ENCODE data around the gene MFSD11.
"Not testable (repeated sequence)": the region's sequence is repeated elsewhere in the genome, so short reads cannot be mapped to it uniquely, and the experiment has no call there.

Gene MFSD11

DNA sequence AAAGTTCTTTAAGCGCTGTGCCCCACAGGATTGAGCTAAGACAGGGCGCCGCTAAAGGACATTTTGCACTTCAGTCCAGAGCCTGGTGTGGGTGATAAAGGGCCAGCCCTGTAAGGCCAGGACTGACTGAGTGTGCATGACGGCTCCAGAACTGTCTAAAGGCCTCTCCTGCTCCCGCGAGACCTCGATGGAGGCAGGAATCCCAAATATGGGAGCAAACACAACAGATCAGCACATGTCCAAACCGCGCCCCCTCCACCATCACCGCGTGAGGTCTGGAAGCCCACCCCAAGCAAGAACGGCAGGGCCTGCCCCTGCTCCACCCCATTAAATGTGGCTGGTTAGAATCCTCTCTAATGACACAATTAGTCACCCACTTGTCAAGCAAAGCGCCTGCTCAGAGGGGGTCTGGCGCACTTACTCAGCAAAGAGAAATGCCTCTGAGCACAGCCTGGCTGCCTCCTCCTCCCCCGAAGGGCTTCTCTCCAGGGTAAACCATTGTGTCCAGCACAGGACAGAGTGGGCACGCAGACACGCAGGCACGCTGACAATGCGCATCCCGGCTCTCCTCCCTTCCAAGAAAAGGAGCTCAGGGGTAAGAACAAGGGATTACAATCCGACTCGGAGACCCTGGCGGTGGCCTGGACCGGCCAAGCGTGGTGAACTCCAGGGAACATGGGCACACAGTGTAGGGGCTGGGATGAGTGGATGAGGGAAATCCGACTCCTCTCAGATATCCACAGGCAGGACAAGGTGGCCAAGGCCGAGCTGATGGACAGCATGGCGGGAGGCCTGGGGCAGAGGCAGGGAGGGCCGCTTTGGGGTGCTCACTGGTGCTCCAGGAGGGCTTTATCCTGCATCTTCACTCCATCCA is 28.6 kb upstream of the MFSD11 start:
- no peak for DNase-seq

DNA sequence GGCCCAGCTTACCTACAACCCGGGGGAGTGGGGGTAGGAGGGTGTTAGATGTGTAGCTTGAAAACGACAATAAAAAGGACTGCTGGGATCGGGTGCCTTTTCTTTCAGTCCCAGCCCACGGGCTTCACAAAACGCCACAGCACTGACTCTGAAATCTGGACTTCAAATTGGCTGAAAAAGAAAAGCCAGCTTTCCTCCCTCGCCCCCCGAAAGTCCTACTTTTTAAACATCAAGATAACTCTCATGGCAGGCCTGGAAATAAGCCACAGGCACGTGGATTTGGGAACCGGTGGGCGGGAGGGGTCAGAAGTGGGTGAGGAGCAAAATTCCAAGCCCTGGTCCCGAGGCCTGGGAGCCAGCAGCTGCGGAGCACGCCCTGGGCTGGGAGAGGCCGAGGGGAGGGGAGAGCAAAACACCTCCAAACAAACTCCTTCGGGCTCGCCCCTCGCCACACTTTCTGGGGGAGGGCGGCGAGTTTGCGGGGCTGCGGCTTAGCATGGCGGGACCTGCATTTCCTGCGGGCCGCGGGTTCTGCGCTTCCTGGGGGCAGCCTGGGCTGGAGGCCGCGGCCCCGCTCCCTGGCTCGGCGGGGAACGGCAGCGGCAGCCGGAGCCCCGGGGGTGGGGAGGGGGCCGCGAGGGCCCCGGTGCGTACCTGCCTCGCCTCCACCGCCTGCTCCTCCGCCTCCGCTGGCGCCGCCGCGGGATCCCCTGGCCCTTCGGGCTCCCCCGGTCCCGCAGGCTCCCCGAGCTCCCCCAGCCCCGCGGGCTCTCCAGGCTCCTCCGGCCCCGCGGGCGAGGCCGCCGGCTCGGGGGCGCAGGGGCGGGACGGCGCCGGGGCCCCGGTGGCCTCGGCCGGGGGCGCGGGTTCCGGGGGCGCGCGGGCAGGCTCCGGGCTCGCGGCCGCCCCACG is 27.7 kb upstream of the MFSD11 start:
- DNase-seq = not testable (repeated sequence)

DNA sequence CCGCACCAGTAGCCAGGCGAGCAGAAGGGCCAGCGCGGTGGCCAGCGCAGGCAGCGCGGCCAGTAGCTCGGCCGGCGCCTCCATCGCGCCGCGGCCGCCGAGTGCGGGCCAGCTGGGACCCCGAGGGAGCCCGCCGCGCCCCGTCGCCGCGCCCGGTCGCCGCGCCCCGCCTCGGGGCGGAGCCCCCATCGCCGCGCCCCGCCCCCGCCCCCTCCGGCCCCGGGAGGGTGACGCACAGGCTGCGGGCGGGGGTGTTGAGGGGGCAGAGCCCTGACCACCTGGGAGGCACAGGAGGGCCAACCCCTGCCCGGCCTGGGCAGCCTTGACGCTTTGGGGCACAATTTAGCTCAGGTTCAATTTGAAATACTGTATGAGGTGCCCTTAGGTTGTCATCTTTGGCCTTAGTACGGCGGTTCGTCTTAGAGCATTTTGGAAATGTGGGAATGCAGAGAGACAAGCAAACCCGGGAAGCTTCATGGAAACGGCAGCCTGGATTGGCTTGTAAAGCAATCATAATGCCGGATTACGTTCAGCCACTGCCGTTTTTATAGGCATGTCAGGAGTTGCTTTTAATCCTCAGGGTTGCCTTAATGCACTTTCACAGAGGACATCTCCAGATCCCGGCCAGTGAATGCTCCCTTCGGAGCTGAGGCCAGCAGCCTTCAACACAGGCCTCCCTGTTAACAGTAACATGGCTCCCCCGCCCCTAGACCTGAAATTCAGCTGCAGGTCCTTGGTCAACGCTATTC is 26.9 kb upstream of the MFSD11 start, which contains the start of gene MXRA7:
Gene MXRA7 (minus strand): TSS at position 103 of the 749 bp plus-strand sequence. CDS start 19 bp downstream, at position 84.
- peak; percentile 54 to 59 for DNase-seq

DNA sequence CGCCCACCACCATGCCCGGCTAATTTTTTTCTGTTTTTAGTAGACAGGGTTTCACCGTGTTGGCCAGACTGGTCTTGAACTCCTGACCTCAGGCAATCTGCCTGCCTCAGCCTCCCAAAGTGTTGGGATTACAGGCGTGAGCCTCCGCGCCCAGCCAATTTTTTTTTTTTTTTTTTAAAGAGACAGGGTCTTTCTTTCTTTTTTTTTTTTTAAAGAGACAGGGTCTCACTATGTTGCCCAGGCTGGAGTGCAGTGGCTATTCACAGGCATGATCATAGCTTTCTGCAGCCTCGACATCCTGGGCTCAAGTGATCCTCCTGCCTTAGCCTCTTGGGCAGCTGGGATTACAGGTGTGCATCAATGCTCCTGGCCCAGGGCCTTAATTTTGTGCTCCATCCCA is 25.6 kb upstream of the MFSD11 start:
- DNase-seq = not testable (repeated sequence)

DNA sequence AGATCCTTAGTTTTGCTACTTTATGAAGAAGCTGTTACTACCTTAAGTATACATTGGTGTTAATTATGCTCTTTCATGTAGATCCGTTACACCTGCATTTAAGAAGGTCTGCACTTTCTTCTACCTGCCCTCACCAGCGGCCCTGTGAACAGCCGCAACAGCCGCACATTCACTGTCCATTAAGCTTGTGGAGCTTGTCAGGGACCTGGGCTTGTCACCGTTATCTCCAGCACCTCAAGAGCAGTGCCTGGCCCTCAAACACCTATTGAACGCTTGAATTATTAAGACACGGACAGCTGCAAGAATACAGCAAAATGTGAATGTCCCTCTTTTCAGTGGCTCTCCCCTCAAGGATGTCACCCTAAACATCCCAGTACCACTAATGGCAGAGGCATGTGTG is 24.2 kb upstream of the MFSD11 start:
- no peak for DNase-seq

DNA sequence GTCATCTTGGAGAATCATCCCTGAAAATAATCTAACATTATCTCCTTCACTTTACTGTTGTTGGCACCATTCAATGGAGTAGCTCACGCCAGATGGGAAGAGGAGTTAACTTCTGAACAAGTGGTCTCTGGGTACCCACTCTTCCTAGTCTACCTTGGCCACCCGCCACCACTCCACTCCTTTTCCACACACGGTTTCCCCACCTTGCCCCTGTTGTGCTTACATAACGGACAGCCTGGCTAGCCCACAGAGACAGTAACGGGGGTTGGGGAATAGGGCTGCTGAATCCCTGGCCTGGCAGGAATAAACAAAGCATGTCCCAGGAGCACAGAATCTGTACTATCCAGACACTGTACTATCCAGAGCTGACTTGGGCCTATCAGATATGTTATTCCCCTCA is 23.6 kb upstream of the MFSD11 start:
- DNase-seq = no peak

DNA sequence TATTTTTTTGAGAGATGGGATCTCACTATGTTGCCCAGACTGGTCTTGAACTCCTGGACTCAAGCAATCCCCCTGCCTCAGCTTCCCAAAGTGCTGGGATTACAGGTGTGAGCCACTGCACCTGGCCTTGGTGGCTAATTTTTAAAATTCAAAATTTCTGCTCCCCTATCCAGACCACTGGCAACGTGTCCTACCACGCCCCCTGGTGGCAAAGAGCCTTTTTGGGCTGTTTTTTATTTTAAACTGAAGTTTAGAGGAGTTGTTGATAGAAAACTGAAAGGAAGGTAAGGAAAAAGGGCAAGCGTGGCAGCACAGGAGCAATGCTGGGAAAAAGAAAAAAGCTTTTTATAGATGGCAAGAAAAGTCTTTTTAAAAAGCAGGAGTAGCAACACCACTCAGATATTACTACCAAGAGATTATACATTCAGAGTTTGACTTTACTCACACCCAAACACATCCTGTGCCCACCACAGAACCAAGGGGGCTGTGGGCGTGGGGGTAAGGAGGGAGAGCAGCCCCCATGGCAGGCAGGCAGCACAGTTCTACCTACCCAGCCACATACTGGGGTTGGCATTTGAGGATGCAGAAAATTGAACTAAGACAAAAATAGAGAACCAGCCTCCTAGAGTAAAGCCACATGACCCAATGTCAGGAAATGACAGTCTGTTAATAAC is 23.0 kb upstream of the MFSD11 start:
- DNase-seq = peak; percentile 73 to 88

DNA sequence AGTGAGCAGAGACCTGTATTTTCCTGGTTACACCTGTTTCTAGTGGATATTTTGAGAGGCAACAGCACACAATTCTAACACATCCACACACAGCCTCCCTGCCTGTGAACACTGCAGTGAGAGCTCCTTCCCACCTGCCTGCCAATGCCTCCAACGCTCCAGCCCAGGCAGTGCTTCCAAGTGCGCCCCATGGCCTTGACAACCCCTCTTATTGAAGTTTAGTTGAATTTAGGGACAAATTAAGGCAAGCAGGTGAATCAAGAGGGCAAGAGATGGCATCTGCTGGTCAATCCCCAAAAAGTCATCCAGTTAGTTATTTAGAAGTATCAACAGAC is 22.5 kb upstream of the MFSD11 start:
- DNase-seq = no peak

DNA sequence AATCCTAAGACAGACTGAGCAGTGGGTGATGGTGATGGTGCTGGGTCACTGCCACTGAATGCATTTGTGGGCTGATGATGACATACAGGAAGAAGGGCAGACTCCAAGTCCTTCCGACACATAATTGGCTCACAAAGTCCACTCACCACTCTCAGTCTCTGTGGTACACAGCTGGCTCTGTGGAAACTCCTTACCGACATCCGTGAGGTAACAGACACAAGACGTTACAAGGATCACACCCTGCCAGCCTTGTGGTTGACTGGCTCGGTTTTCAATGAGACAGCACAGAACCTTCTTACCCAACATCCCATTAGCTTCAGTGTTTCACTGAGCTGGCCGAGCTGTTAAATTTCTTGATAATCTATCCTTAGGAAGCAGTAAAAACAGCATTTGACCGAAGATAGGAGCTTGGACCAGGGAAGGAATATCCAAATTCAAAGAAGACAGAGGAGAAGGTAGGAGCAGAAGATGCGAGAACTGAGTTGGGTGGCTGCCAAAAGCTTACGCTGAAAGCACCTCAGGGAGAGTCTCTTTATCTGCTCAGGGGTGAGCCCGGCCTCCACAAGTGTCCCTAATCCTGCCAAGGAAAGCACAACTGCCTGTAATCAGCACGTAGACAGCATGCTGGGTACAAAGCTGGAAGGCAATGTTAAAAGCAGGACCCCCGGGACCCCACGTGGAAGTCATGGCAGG is 21.6 kb upstream of the MFSD11 start:
- DNase-seq = peak in 1 of 2 donors; percentile 29

DNA sequence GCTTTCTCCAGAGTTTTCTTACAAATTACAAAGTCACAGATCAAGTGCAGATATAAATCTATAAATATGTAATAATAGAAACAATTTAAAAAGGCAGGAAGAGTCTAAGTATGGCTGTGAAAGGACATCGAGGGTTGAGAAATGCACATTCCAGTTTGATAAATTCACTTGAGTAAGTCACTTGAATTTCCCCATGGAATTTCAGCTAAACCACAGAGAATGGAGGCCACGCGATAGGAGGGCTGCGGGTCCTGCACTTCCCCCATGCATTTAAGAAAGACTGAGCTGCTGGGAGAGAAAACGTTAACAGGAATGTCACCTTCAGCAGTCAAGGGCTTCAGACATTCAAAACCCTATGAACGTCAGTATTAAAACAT is 21.1 kb upstream of the MFSD11 start:
- DNase-seq = no peak

DNA sequence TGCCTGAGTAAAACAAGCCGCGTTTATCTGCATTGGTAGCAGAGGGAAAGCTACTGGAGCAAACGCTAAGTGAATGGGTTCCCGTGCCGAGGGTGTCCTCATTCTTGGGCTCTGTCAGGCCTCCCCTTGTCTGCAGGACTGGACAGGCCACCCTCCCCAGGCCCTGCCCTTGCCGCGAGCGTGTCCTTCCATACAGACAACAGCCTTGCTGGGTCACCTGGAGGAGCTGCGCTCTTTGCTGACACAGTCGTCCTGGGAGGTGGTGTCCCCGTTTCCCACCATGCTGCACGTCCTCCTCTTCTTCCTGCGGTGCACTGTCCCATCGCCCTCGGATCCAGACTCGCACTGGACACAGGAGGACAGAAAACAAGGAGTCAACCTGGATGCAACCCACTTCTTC is 19.4 kb upstream of the MFSD11 start:
- no peak for DNase-seq

DNA sequence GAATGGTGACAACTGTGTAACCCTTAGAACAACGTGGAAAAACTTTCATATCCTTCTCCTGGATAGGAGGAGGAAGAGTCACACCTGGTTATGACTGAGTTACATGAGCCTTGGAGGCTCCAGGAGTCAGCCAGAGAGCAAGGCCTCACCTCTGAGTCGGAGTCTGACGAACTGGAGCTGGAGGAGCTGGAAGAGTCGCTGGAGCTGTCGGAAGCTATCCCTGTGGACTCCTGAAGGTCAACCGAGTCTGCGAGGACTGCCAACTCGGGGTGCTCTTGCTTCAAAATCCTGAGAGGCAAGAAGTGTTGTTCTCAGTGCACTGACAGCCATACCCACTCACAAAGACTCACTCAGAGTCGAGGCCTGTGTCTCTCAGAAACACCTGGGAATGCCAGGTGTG is 17.7 kb upstream of the MFSD11 start:
- no peak for DNase-seq

DNA sequence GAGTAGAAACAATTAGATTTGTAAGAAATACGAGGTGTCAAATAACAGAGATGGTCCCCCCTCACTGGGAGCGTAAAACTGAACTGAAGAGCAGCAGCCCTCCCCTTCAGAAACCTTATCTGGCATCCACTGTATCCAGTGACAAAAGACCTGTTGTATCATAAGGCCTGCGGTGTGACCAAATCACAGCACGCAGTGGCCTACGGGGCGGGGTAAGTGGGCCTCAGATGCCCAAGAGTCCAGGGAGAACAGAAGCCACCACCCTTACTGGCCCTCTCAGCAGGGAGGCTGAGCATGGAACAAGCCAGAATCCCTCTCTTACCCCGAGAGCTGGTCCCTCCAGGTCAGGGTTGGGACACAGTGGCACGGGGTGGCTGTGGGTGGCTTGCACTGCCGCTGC is 17.0 kb upstream of the MFSD11 start:
- DNase-seq = no peak

DNA sequence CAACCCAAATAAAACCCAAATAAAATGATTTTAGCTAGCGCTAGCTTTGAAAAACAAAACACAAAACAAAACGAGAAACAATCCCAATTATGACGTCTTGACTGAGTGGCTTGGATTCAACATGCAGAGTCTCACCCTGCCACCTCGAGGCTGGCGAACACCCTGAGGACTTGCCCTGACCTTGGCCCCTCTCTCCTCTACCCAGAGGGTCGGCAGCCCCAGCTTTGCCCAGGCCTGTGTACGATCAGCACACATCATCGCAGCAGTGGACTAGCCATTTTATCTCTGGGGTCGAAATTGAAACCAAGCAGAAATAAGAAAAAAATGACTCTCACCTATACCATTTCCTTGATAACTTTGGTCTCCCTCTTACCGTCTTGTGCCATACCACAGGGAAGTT is 16.5 kb upstream of the MFSD11 start:
- DNase-seq = no peak

DNA sequence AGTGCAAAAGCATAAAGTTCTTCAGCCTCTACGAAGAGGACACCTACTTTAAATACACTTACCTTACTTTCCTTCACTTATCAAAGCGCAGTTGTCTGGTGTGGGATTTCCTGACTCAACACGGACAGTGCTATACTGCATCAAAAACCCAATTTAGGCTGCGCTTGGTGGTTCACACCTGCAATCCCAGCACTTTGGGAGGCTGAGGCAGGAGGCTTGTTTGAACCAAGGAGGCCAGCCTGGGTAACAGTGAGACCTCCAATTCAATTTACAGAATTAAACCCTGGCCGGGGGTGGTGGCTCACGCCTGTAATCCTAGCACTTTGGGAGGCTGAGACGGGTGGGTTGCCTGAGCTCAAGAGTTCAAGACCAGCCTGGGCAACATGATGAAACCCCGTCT is 15.6 kb upstream of the MFSD11 start:
- DNase-seq = no peak

DNA sequence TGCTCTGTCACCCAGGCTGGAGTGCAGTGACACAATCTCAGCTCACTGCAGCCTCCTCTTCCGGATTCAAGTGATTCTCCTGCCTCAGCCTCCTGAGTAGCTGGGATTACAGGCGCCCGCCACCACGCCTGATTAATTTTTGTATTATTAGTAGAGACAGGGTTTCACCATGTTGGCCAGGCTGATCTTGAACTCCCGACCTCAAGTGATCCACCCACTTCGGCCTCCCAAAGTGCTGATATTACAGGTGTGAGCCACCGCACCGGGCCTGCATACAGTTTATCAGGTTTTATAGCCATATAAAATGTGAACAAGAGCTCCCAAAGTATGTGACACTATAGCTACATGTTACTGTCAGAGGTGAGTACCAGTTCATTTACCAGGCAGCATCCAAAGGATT is 14.9 kb upstream of the MFSD11 start:
- not testable (repeated sequence) for DNase-seq

DNA sequence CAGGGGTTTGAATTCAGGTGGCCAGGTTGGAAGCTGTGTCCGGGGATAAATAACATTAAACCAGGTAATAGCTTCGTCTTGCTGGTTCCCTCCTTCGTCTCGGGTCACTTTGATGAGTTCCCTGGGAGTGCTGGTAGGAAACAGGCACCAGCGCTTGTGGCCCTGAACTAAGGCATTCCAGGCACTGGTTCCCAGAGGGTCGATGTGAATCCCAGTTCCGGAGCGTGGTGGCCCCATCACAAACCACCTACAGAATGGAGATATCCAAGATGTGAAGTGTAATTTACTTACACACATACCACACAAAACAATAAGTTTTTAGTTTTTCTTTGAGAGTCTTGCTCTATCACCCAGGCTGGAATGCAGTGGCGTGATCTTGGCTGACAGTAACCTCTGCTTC is 14.1 kb upstream of the MFSD11 start:
- DNase-seq = no peak

DNA sequence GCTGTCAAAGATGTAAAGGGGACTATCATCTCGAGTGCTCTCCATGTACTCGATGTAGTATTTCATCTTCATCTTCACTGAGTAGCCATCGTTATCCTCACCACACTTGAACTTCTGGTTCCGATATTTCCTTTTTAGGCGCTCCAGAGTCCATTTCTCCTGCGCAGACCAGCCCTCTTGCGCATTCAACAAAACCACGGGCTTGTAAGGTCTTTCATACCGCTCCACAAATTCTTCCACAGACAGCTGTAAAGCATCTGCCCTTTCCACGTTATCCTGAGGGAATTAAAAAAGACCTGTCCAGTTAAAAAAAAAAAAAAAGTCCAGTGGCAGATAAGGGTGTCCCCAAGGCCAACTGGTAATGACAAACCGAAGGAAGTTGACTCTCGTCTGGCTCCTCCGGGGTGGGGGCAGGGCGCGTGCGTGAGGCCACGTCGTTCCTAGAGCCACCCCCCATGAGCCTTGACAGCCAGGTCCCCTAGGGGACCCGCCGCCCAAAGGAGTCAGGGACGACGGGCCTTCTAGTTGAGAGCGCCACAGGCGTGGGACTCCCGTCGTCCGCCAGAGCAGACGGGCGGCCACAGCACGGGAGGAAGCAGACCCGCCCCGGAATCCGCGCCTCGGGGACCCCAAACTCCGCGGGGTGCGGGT is 12.2 kb upstream of the MFSD11 start:
- DNase-seq = peak; percentile 66 to 68

DNA sequence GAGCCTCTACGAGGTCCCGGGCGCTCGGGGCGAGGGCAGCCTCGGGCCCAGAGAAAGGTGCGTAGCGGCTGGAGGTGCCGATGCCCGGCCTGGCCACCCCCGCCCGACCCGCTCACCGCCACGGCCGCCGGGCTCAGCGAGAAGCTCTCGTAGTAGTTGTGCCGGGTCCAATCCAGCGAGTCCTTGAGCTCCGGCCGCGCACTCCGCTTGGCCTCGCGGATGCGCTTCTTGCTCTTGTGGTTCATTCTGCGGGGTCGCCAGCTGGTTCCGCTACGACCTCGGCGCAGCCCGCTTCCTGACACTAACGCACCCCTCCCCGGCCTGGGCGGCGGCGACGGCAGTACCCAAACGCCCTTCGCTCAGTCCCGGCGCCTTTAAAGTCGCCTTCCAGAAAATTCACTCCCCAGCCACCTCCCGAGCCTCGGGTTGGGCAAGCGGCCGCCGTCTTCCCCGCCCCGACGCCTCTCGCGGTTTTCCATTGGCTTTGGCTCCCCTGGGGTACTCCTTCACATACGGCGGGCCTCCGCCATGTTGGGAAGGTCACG is 11.6 kb upstream of the MFSD11 start, which contains the start of gene JMJD6:
Gene JMJD6 (minus strand): TSS at position 376 of the 545 bp plus-strand sequence. CDS start 131 bp downstream, at position 245.
- peak; percentile 90 to 94 for DNase-seq

DNA sequence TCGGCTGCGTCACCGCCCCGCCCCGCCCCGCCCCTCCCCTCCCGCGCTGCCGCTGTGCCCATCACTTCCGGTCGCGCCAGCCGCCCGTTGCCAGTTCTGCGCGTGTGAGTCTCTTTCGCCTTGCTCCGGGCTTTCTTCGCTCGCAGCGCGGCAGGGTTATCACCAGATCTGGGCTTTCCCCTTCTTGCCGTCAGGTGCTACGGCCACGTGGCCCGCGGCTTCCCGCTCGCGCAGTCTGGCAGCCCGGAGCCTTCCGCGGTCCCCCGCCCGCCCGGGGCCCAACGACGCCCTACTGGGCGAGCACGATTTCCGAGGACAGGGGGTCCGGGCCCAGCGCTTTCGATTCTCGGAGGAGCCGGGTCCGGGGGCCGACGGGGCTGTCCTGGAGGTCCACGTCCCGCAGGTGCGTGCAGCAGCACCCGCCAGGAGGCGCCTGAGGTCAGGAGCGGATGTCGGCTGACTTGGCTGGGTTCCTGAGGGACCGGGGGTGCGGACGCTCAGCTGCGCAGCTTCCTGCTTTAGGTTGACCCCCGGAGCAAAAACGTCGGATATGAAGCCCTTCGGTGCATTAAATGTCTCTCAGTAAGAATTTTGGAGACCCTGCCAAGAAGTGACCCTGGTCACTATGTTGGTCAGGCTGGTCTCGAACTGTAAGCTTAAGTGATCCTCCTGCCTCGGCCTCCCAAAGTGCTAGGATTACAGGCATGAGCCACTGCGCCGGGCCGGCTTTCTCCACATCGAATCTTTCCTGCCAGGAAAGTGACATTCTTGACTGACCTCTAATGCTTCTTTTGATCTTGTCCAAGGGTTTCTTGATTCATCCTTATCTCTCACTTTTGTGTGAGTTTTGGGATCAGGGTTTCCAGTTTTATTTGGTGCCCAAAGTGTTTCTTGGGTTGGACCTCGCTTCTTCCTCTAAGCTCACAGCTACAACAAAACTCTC is 10.9 kb upstream of the MFSD11 start, which contains the start of gene METTL23:
Gene METTL23 (plus strand): TSS at position 64 of the 943 bp plus-strand sequence. CDS start 2,872 bp downstream, outside the sequence.
- peak; percentile 74 to 77 for DNase-seq

Data from activated CD4-positive, alpha-beta T cell treated with anti-CD3 and anti-CD28 coated beads for 4 hours (primary cell).